ENCODE results near the gene ZNF497. TPM values are rescaled to one million over a fixed set of nuclear protein-coding genes. Genes with fewer than 3 reads are reported as not detected.

ZNF497 gene
- total RNA-seq, 1 experiment from 2014 or later, result 2.6 TPM

DNA sequence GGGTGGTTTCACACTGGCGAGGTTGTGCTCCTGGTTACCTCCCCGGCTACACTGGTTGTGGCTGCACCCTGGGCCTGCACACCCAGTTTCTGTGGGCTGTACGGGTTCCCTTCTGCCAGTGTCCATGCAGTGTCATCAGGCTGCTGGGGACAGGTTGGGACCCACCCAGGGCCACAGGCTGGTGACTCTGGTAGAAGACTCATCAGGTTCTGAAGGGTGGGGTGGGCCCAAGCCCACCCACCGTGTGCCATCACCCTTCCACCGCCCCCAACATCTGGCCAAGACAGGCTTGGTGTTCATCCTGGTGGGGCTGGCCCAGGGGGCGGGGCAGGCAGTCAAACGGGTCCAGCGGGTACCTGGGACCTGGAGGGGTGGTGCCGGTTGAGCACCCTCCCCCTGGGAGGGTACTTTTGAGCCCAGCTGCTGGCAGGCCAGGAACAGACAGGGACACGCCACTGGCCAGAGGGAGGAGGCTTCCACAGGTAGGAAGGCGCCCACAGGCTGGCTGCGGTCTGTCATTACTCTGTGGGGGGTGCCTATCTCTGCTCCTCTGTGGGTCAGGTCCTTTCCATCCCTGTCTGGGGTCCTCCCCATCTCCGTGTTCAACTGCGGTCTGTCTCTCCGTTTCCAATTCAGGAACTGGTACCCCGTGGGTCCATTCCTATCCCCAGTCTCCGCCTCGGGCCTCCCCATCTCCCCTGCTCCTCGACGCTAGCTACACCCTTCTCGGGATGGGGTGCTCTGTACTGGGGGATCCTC, 32.8 kb upstream of the ZNF497 start, which contains the start of gene RNF225:
Gene RNF225 (plus strand): TSS at position 437 of the 759 bp plus-strand sequence. CDS start 434 bp downstream, outside the sequence.
- Histone ChIP-seq H3K36me3 (ENCODE audit: insufficient read depth, low read length, poor library complexity, severe bottlenecking) (peaks cover 49% of the 10 kb centered on the region), H3K27me3 (replicated peaks; ENCODE audit: insufficient read depth, low read depth, low read length, poor library complexity) (no peaks in the 10 kb centered on the region), H3K4me3 (ENCODE audit: low read depth, low read length, poor library complexity, severe bottlenecking) (no peak within 1 kb of the TSS), H3K4me1 (ENCODE audit: insufficient read depth, low read length, poor library complexity, severe bottlenecking) (peaks cover 4% of the 10 kb centered on the region), H3K9me3 (ENCODE audit: low read depth, low read length, poor library complexity, severe bottlenecking) (no peaks in the 10 kb centered on the region), H3K27ac (ENCODE audit: low read depth, low read length, poor library complexity, severe bottlenecking) (no peak within 1 kb of the TSS)
- TF ChIP-seq, protein P1, sequence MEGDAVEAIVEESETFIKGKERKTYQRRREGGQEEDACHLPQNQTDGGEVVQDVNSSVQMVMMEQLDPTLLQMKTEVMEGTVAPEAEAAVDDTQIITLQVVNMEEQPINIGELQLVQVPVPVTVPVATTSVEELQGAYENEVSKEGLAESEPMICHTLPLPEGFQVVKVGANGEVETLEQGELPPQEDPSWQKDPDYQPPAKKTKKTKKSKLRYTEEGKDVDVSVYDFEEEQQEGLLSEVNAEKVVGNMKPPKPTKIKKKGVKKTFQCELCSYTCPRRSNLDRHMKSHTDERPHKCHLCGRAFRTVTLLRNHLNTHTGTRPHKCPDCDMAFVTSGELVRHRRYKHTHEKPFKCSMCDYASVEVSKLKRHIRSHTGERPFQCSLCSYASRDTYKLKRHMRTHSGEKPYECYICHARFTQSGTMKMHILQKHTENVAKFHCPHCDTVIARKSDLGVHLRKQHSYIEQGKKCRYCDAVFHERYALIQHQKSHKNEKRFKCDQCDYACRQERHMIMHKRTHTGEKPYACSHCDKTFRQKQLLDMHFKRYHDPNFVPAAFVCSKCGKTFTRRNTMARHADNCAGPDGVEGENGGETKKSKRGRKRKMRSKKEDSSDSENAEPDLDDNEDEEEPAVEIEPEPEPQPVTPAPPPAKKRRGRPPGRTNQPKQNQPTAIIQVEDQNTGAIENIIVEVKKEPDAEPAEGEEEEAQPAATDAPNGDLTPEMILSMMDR (conservative IDR thresholded peaks at IDR 0.05; ENCODE audit: low read depth, low read length), result no peak
- no peak for TF ChIP-seq EZH2 (IDR thresholded peaks at IDR 0.05; ENCODE audit: borderline replicate concordance, low read depth, low read length, poor library complexity, severe bottlenecking)
- POLR2A ChIA-PET (ENCODE audit: low non-redundant PET), result no interaction called here
- no peak for DNase-seq (ENCODE audit: low spot score)
- intact Hi-C loops (cut with micrococcal nuclease; ENCODE audit: unreplicated experiment), result no loop called here
- CTCF ChIA-PET, result no interaction called here
- BruUV-seq (replicated peaks), result no TSS peak

DNA sequence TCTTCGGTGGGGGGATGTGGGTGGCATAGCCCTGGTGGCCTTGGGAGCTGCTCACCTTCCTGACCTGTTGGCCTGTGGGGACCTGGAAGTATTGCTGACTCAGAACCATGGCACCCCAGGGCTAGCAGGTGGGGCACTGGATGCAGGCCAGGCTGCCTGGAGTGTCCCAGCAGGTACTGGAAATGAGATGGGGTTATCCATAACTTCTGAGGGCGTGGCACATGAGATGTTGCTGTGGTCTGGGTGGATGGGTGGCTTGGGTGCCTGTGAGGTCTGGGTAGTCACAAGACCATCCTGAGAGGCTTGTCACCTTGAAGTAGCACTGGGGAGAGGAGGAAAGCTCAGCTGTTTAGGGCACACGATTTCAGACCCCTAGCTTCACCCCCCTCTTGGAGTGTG, 32.3 kb upstream of the ZNF497 start:
- no peaks in the 10 kb centered on the region for H3K27me3 ChIP-seq (replicated peaks; ENCODE audit: insufficient read depth, low read depth, low read length, poor library complexity)
- ChIA-PET POLR2A (ENCODE audit: low non-redundant PET) (no interaction called here), CTCF (no interaction called here)
- BruUV-seq (replicated peaks), result no TSS peak
- no peaks in the 10 kb centered on the region for H3K9me3 ChIP-seq (ENCODE audit: low read depth, low read length, poor library complexity, severe bottlenecking)
- peaks cover 54% of the 10 kb centered on the region for H3K36me3 ChIP-seq (ENCODE audit: insufficient read depth, low read length, poor library complexity, severe bottlenecking)
- no peak for DNase-seq (ENCODE audit: low spot score)
- no peak for TF ChIP-seq EZH2 (IDR thresholded peaks at IDR 0.05; ENCODE audit: borderline replicate concordance, low read depth, low read length, poor library complexity, severe bottlenecking)
- TF ChIP-seq, protein P1 (conservative IDR thresholded peaks at IDR 0.05; ENCODE audit: low read depth, low read length), result no peak
- no peak overlapping the region for H3K27ac ChIP-seq (ENCODE audit: low read depth, low read length, poor library complexity, severe bottlenecking)
- H3K4me1 ChIP-seq (ENCODE audit: insufficient read depth, low read length, poor library complexity, severe bottlenecking), result no peaks in the 10 kb centered on the region
- intact Hi-C loops (cut with micrococcal nuclease; ENCODE audit: unreplicated experiment), result no loop called here
- H3K4me3 ChIP-seq (ENCODE audit: low read depth, low read length, poor library complexity, severe bottlenecking), result no peak overlapping the region

DNA sequence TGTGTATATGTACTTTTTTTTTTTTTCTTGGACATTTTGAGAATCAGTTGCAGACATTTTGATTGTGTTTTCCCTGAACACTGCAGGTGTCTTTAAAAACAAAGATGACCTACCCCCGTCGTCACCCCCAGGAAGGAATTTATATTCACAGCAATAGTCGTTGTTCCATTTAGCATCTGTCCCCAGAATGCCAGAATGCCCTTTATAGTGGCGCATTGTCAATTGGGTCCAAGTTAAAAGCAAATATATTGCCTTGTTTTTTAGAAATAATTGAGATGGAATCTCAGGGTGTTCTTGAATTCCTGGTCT, 31.1 kb upstream of the ZNF497 start:
- Histone ChIP-seq H3K27me3 (replicated peaks; ENCODE audit: insufficient read depth, low read depth, low read length, poor library complexity) (no peaks in the 10 kb centered on the region), H3K9me3 (ENCODE audit: low read depth, low read length, poor library complexity, severe bottlenecking) (no peaks in the 10 kb centered on the region), H3K27ac (ENCODE audit: low read depth, low read length, poor library complexity, severe bottlenecking) (no peak overlapping the region), H3K4me3 (ENCODE audit: low read depth, low read length, poor library complexity, severe bottlenecking) (no peak overlapping the region), H3K4me1 (ENCODE audit: insufficient read depth, low read length, poor library complexity, severe bottlenecking) (peaks cover 6% of the 10 kb centered on the region), H3K36me3 (ENCODE audit: insufficient read depth, low read length, poor library complexity, severe bottlenecking) (peaks cover 62% of the 10 kb centered on the region)
- intact Hi-C loops (cut with micrococcal nuclease; ENCODE audit: unreplicated experiment), result no loop called here
- POLR2A ChIA-PET (ENCODE audit: low non-redundant PET), result no interaction called here
- no TSS peak for BruUV-seq (replicated peaks)
- CTCF ChIA-PET, result no interaction called here
- no peak for TF ChIP-seq EZH2 (IDR thresholded peaks at IDR 0.05; ENCODE audit: borderline replicate concordance, low read depth, low read length, poor library complexity, severe bottlenecking)
- no peak for DNase-seq (ENCODE audit: low spot score)
